Upper lobe of left lung (tissue), 6 donors: ENCODE measurements around the gene IQGAP1. TPM values are rescaled to one million over a fixed set of nuclear protein-coding genes. Genes with fewer than 3 reads are reported as not detected.

Experiments
- ATAC-seq, 2 donors: fragments of 200-7000 bp; cut with Tn5 transposase; one replicate each; pipeline ENCODE4 v1.9.1; 2022; ENCODE audit warnings: mild to moderate bottlenecking in 2 of 2, moderate library complexity in 2 of 2; ENCODE audit not compliant: low FRiP score in 2 of 2
- DNase-seq, 2 donors: peaks; one replicate each; pipeline ENCODE4 v3.0.0-alpha.2; 2019 to 2020
- H3K27ac ChIP-seq, 4 donors: fragments of 200-600 bp; sonication (generic); one replicate each; pipeline ENCODE4 v1.5.1; 2016 to 2019
- H3K27me3 ChIP-seq, 4 donors: fragments of 200-600 bp; sonication (generic); one replicate each; pipeline ENCODE4 v1.5.1; 2017 to 2019
- H3K36me3 ChIP-seq, 4 donors: fragments of 200-600 bp; sonication (generic); one replicate each; pipeline ENCODE4 v1.5.1; 2016 to 2019
- H3K4me1 ChIP-seq, 4 donors: fragments of 200-600 bp; sonication (generic); one replicate each; pipeline ENCODE4 v1.5.1; 2018 to 2019
- H3K4me3 ChIP-seq, 4 donors: fragments of 200-600 bp; sonication (generic); one replicate each; pipeline ENCODE4 v1.5.1; 2017 to 2019; ENCODE audit warnings: mild to moderate bottlenecking in 2 of 4, moderate library complexity in 1 of 4
- H3K9me3 ChIP-seq, 4 donors: fragments of 200-600 bp; sonication (generic); one replicate each; pipeline ENCODE4 v1.5.1; 2018 to 2019
- CTCF ChIP-seq, 6 experiments: fragments of 450-650 bp in 4 of 6; fragments of 200-600 bp in 2 of 6; sonication (generic) in 2 of 6; IDR thresholded peaks; one replicate each; pipeline ENCODE4 v1.5.1; 2016 to 2019; ENCODE audit warnings: antibody characterized with exemption in 6 of 6
- EP300 ChIP-seq, 4 donors: sonication (generic); formaldehyde crosslinking; IDR thresholded peaks; one replicate each; pipeline ENCODE4 v1.5.1; 2017; ENCODE audit warnings: antibody characterized with exemption in 4 of 4, control low read depth in 2 of 4
- POLR2A ChIP-seq, 4 donors: fragments of 450-650 bp; IDR thresholded peaks; one replicate each; pipeline ENCODE4 v1.5.1; 2016 to 2017; ENCODE audit warnings: antibody characterized with exemption in 4 of 4, mild to moderate bottlenecking in 2 of 4
- POLR2AphosphoS5 ChIP-seq, 2 donors: sonication (generic); formaldehyde crosslinking; IDR thresholded peaks; one replicate each; pipeline ENCODE4 v1.5.1; 2017; ENCODE audit warnings: antibody characterized with exemption in 2 of 2
- WGBS, 2 donors: methylation state at CpG; one replicate each; pipeline ENCODE4 v1.1.5; 2017 to 2018; 5-methylcytosine and 5-hydroxymethylcytosine counted together
- total RNA-seq, 6 donors: library from RNA; depleted of rRNA in 4 of 6; stranded (reverse); fragments of >200 nt in 4 of 6; gene quantifications; one replicate each; pipeline versions ENCODE4 v1.1.0 to v1.2.1, GENCODE V29; 2016 to 2021
- donor health status: DM: no; HTN: no; CAD: no; lungs with moderate emphysema.
- donor health status: DM: no; HTN: yes; CAD: no; lungs with severe emphysema.

Gene IQGAP1
- total RNA-seq, 6 donors from 2014 or later: 216 to 502 (median 344) TPM

DNA sequence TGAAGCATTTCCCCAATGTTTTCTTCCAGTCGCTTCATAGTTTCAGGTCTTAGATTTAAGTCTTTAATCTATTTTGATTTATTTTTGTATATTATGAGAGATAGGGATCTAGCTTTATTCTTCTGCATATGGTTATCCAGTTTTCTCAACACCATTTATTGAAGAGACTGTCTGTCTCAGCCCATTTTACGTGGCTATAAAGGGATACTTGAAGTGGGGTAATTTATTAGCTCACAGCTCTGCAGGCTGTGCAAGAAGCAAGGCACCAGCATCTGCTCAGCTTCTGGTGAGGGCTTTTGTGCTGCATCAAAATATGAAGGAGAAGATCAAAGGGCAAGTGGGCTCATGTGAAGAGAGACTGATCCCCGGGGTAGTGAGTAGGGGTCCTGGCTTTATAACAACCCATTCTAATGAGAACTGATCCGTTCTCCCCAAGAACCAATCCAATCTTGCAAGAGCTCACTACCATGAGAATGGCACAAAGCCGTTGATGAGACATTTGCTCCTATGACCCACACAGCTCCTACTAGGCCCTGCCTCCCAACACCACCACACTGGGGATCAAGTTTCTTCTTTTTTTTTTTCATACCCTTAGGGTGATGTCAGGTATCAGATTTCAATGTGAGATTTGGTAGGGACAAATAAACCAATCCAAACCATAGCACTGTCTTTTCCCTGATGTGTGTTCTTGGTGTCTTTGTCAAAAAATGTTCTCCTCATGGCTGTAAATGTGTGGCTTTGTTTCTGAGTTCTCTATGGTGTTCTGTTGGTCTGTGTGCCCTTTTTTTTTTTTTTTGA is 63.2 kb downstream of the IQGAP1 start:
- DNase-seq: no peak

DNA sequence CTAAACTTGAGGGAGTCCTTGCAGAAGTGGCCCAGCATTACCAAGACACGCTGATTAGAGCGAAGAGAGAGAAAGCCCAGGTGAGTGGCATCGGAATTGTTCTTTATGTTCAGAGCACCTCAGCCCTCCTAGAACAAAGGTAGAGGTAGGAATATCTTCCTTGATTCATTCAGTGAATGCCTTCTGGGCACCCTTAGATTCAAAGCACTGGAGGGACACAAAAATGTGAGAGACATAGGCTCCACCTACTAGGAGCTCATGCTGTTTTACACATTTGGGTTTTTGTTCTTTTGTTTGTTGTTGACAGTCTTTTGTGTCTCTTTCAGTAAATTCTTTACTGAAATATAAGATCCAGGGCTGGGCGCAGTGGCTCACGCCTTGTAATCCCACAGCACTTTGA is 68.2 kb downstream of the IQGAP1 start:
- Histone ChIP-seq H3K36me3 (peaks cover 41 to 98% (median 74%) of the 10 kb centered on the region in 4 donors), H3K27ac (no peak overlapping the region), H3K4me1 (peaks cover 4 to 17% (median 10%) of the 10 kb centered on the region in 4 donors), H3K4me3 (no peak overlapping the region), H3K27me3 (no peaks in the 10 kb centered on the region), H3K9me3 (no peaks in the 10 kb centered on the region)
- 96 to 98% methylated on average over 5 of the region's 5 CpGs for WGBS, 2 donors
- TF ChIP-seq CTCF (IDR thresholded peaks at IDR 0.05) (no peak), POLR2A (IDR thresholded peaks at IDR 0.05) (no peak), EP300 (IDR thresholded peaks at IDR 0.05) (no peak), POLR2AphosphoS5 (IDR thresholded peaks at IDR 0.05) (no peak)
- ATAC-seq (no peak), DNase-seq (no peak)

More for the DNA sequence above, 63.2 kb downstream of the IQGAP1 start:
- no peak for ATAC-seq
- Histone ChIP-seq H3K9me3 (no peaks in the 10 kb centered on the region), H3K27ac (no peak overlapping the region), H3K27me3 (no peaks in the 10 kb centered on the region), H3K36me3 (peaks cover 53 to 98% (median 84%) of the 10 kb centered on the region in 4 donors), H3K4me3 (no peak overlapping the region), H3K4me1 (no peaks in the 10 kb centered on the region)
- TF ChIP-seq CTCF (IDR thresholded peaks at IDR 0.05): no peak
- 86 to 94% methylated on average over 5 of the region's 5 CpGs for WGBS, 2 donors

DNA sequence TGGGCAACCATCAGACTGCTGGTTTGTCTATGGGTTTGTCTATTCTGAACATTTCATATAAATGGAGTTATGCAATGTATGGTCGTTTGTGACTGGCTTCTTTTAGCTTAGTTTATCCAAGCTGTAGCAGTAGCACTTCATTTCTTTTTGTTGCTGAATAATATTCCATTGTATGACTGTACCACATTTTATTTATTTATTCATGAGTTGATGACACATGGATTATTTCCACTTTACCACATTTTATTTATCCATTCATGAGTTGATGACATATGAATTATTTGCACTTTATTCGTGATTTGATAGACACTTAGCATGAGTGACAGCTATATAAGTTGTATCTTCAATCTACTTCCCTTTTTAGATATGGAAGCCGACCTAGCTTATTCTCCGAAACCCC is 70.0 kb downstream of the IQGAP1 start:
- no peak for DNase-seq
- ATAC-seq: no peak
- H3K4me1 ChIP-seq: peaks cover 4 to 17% (median 11%) of the 10 kb centered on the region in 4 donors
- no peaks in the 10 kb centered on the region for H3K27me3 ChIP-seq
- peak overlapping the region in 1 of 4 donors; percentile 65 for H3K27ac ChIP-seq
- WGBS, 2 donors: 73 to 81% methylated on average over 4 of the region's 4 CpGs
- H3K9me3 ChIP-seq: no peaks in the 10 kb centered on the region
- H3K36me3 ChIP-seq: peaks cover 27 to 91% (median 58%) of the 10 kb centered on the region in 4 donors
- no peak overlapping the region for H3K4me3 ChIP-seq
- no peak for TF ChIP-seq EP300 (IDR thresholded peaks at IDR 0.05)
- TF ChIP-seq POLR2A (IDR thresholded peaks at IDR 0.05): no peak
- TF ChIP-seq POLR2AphosphoS5 (IDR thresholded peaks at IDR 0.05): no peak
- TF ChIP-seq CTCF (IDR thresholded peaks at IDR 0.05): no peak

DNA sequence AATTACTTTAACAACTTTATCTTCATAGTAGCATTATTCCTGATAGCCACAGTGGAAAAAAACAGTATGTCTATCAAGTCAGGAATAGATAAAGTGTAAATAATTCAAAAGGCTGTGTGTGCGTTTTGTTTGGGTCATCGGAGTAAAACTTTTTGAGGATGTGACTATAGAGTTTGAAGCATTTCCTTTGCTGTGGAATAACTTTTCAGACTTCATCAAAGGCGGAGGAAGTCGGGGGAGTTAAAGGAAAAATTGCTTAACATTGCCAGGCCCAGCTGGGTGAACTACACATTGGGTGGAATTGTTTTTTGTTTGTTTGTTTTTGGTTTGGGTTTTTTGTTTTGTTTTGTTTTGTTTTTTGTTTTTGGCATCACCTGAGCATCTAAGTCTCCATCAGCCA is 71.3 kb downstream of the IQGAP1 start:
- ATAC-seq (no peak), DNase-seq (no peak)
- Histone ChIP-seq H3K9me3 (no peaks in the 10 kb centered on the region), H3K27ac (peak overlapping the region; percentile 4 to 65 (median 51)), H3K36me3 (peaks cover 24 to 87% (median 47%) of the 10 kb centered on the region in 4 donors), H3K4me3 (no peak overlapping the region), H3K27me3 (no peaks in the 10 kb centered on the region), H3K4me1 (peaks cover 4 to 27% (median 18%) of the 10 kb centered on the region in 4 donors)
- TF ChIP-seq POLR2A (IDR thresholded peaks at IDR 0.05) (no peak), CTCF (IDR thresholded peaks at IDR 0.05) (no peak), EP300 (IDR thresholded peaks at IDR 0.05) (no peak), POLR2AphosphoS5 (IDR thresholded peaks at IDR 0.05) (no peak)
- 40 to 48% methylated on average over 4 of the region's 4 CpGs for WGBS, 2 donors
